Measurements from ENCODE around the gene MYH14. TPM values are rescaled to one million over a fixed set of nuclear protein-coding genes. Genes with fewer than 3 reads are reported as not detected.

Gene MYH14
- total and polyA plus RNA-seq, 2 of the 8 experiments (the other 6 are each of a cell fraction or from before 2014, with no cell fraction given) = 17.3 to 28.6 TPM

DNA sequence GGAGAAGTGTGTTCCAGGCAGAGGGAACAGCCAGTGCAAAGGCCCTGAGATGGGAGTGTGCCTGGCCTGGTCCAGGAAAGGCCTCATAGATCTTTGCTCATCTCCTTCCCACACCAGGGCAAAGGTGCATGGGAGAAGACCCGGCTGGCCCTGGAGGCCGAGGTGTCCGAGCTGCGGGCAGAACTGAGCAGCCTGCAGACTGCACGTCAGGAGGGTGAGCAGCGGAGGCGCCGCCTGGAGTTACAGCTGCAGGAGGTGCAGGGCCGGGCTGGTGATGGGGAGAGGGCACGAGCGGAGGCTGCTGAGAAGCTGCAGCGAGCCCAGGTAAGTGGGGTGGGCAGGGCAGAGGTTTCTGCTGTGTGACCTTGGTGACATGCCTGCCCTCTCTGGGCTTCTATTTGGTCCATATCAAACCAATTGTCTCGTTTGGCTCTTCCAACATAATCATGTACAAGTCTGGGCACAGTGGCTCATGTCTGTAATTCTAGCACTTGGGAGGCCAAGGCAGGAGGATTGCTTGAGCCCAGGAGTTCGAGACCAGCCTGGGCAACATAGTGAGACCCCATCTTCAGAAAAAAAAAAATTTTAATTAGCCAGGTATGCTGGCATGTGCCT, 74.7 kb downstream of the MYH14 start:
- H3K18ac ChIP-seq (ENCODE audit: extremely low read depth, low read length) = no peak overlapping the region
- H3K14ac ChIP-seq (ENCODE audit: insufficient read length) = no peak overlapping the region
- no peak overlapping the region for H2BK20ac ChIP-seq (ENCODE audit: low read length)

More for the DNA sequence above, 74.7 kb downstream of the MYH14 start:
- no peaks in the 10 kb centered on the region for H3K9me3 ChIP-seq (ENCODE audit: insufficient read depth in 2 of 2, low read depth in 1 of 2, low read length in 1 of 2)
- H2BK120ac ChIP-seq (replicated peaks; ENCODE audit: low read depth, low read length) = no peak overlapping the region
- ChIA-PET CTCF (ENCODE audit: partially characterized antibody) (interaction anchor here (1.3 to 1.7 kb wide), 3 partner anchors 20 to 40 kb away, joined by 3 to 9 read pairs (median 4); no protein-coding TSS in a partner anchor), POLR2A (ENCODE audit: partially characterized antibody) (no interaction called here)
- no peak overlapping the region for H4K5ac ChIP-seq (ENCODE audit: insufficient read length, low read depth, low read length)
- H3K27ac ChIP-seq (ENCODE audit: low read depth, low read length) = no peak overlapping the region
- no peak overlapping the region for H3K56ac ChIP-seq (replicated peaks; ENCODE audit: insufficient read length, low read depth, low read length)
- no peak overlapping the region for H3K23ac ChIP-seq (ENCODE audit: insufficient read length)
- H3K23me2 ChIP-seq (ENCODE audit: low read depth, low read length) = no peaks in the 10 kb centered on the region
- DNase-seq (ENCODE audit: low read depth in 1 of 2, low spot score in 2 of 2) = no peak
- 87% methylated on average over 13 of the region's 14 CpGs; no CpG with 5 or more reads in 1 of the 2 experiments for WGBS, 2 experiments (ENCODE audit: extremely low coverage in 1 of 2, insufficient coverage in 1 of 2, insufficient read length in 1 of 2, insufficient replicate concordance in 2 of 2, low coverage in 1 of 2, low lambda C conversion rate in 2 of 2, missing lambda C conversion rate in 1 of 2)
- H3K79me2 ChIP-seq (ENCODE audit: control insufficient read depth in 1 of 2, insufficient read depth in 2 of 2, low read length in 2 of 2) = no peaks in the 10 kb centered on the region
- peaks cover 0 to 2% of the 10 kb centered on the region in 2 experiments for H4K20me1 ChIP-seq (replicated peaks in 1 of 2; ENCODE audit: control insufficient read depth in 1 of 2, insufficient read depth in 2 of 2, low read length in 2 of 2)
- no peaks in the 10 kb centered on the region for H3K79me1 ChIP-seq (ENCODE audit: low read depth, low read length)
- no peak overlapping the region for H2AFZ ChIP-seq (ENCODE audit: low read length)
- no peak overlapping the region for H2BK5ac ChIP-seq (ENCODE audit: low read depth, low read length)
- no peaks in the 10 kb centered on the region for H3K27me3 ChIP-seq (replicated peaks in 1 of 4; ENCODE audit: control insufficient read depth in 3 of 4, extremely low read depth in 1 of 4, insufficient read depth in 3 of 4, low read length in 3 of 4)
- H2AK5ac ChIP-seq (ENCODE audit: low read depth, low read length) = no peak overlapping the region
- TF ChIP-seq HDAC6 (IDR thresholded peaks at IDR 0.05; ENCODE audit: low read depth, low read length) (no peak), KDM1A (IDR thresholded peaks at IDR 0.05; ENCODE audit: borderline replicate concordance, low read length) (peak; percentile 61; the same call in 1 of the 2 replicates)
- H2BK15ac ChIP-seq (ENCODE audit: low read length) = no peak overlapping the region
- H4K8ac ChIP-seq (ENCODE audit: extremely low read depth, insufficient read depth, low read length) = no peak overlapping the region; the same call in 1 of the 2 replicates
- no peak overlapping the region for H2BK12ac ChIP-seq (ENCODE audit: low read depth, low read length)
- H3K4me1 ChIP-seq (replicated peaks in 1 of 4; ENCODE audit: control insufficient read depth in 3 of 4, insufficient read depth in 4 of 4, low read length in 3 of 4) = no peaks in the 10 kb centered on the region
- H3K4me3 ChIP-seq (ENCODE audit: extremely low read depth in 1 of 4, insufficient read depth in 2 of 4, low read depth in 3 of 4, low read length in 4 of 4) = no peak overlapping the region
- no peak overlapping the region for H3K4ac ChIP-seq (replicated peaks; ENCODE audit: insufficient read length, low read depth, low read length)
- H4K91ac ChIP-seq (replicated peaks; ENCODE audit: insufficient read length, low read length) = no peak overlapping the region
- H3K36me3 ChIP-seq (ENCODE audit: control insufficient read depth in 2 of 4, insufficient read depth in 4 of 4, low read length in 3 of 4) = peaks cover 0 to 23% (median 8%) of the 10 kb centered on the region in 4 experiments; a peak in 6 of 8 replicates
- no peak overlapping the region for H3K4me2 ChIP-seq (ENCODE audit: insufficient read depth in 1 of 2, low read depth in 2 of 2, low read length in 2 of 2)
- FAIRE-seq = no peak
- no peak overlapping the region for H3K9ac ChIP-seq (replicated peaks in 1 of 4; ENCODE audit: extremely low read depth in 1 of 4, low read depth in 3 of 4, low read length in 3 of 4)
